SH-SY5Y (cell line): Measurements from ENCODE around the gene MALL.

Experiments used
- GATA2 ChIP-seq: IDR thresholded peaks from 2 replicates; pipeline ENCODE4 v1.6.1; 2011; ENCODE audit warnings: mild to moderate bottlenecking, low read depth, low read length
- GATA3 ChIP-seq: IDR thresholded peaks from 2 replicates; pipeline ENCODE4 v1.6.1; 2011; ENCODE audit warnings: low read depth, mild to moderate bottlenecking, low read length, moderate library complexity

DNA sequence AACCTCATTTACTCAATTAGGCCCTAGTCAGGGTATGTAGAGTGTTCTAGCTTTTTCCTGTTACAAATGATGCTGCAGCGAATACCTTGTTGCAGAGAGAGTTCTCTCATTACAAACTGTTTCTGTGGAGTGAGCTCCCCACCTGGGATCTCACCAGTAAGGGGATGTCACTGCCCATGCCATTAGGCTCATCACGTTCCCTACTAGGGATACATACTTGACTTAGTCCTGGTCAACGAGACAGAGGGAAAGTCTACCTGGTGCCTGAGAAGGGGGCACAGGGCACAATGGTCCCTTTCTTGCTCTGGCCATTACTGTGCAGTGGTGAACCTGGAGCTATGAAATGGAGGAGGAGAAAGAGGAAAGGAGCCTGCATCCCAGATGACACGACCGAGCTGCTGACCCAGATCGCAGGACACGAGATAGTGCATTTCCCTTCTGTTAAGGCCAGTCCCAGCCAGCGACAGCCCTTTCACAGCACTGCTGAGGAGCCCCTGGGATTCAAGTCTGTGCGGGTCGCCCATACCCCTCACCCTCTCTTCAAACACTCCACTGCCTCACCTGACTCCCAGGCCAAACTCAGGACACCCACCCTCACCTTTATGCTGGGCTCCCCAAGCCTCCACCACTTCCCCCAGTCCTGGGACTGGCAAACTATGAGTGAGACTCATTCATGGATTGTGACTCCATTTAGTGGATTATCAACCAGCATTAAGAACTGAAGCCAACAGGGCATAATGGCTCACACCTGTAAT is 16.0 kb downstream of the MALL start:
- TF ChIP-seq GATA3 (no peak), GATA2 (no peak)
